ENCODE data around the gene RNF25. TPM values are rescaled to one million over a fixed set of nuclear protein-coding genes. Genes with fewer than 3 reads are reported as not detected.
"Not testable (repeated sequence)": the region's sequence is repeated elsewhere in the genome, so short reads cannot be mapped to it uniquely, and the experiment has no call there.

Gene RNF25
- total RNA-seq, 1 donor from 2014 or later: 25.5 TPM

- H3K9me3 ChIP-seq: no peaks in the 10 kb centered on the region
- no peak overlapping the region for H3K4me3 ChIP-seq
- TF ChIP-seq CTCF (IDR thresholded peaks at IDR 0.05) (no peak), POLR2A (IDR thresholded peaks at IDR 0.05) (no peak), POLR2AphosphoS5 (IDR thresholded peaks at IDR 0.05; ENCODE audit: insufficient read depth in 1 of 2, low read depth in 1 of 2) (no peak)
- no peak for DNase-seq (ENCODE audit: extremely low spot score in 2 of 2)
- no peaks in the 10 kb centered on the region for H3K27me3 ChIP-seq
- H3K27ac ChIP-seq: no peak overlapping the region
- H3K4me1 ChIP-seq: no peaks in the 10 kb centered on the region
- H3K36me3 ChIP-seq: peaks cover 0 to 25% of the 10 kb centered on the region in 2 donors
- intact Hi-C loops (cut with DNase I): no loop called here
These were observed 27.1 kb upstream of the RNF25 start for GRCh38 chr2:218698885-218699284.

DNA sequence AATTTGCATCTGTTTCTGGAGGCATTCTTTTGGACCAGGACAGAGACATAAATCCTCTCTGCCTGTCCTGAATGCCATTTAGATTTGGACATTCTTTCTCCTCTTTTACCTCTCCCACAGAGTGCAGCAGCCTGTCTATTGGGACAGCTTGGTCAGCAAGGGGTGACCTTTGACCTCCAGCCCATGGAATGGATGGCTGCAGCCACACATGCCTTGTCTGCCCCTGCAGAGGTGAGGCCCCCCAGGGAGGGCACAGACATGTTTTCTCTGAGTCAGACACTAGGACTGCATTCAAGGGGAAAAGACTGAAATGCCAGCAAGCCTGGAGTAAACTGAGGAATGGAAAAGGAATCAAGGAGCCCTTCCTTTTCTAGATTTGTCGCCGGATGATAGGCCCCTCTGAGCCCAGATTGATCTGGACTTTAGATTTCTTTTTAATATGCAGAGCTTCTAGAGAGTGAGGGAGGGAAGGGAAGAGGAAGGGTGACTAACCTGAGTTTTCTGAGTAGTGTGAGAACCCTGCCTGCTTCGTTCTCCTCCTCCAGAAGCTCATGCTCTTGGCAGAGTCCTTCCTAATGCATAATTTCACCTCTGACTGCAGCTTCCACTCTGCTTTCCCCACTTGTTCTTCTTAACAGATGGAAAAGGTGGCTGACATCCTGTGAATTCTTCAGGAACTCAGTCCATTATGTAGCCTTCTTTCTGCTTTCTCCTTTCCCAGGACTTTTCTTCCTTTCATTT lies 22.8 kb upstream of the RNF25 start:
- Histone ChIP-seq H3K4me3 (no peak overlapping the region), H3K4me1 (no peaks in the 10 kb centered on the region), H3K36me3 (peaks cover 0 to 41% of the 10 kb centered on the region in 2 donors), H3K27ac (no peak overlapping the region), H3K27me3 (no peaks in the 10 kb centered on the region), H3K9me3 (no peaks in the 10 kb centered on the region)
- no peak for DNase-seq (ENCODE audit: extremely low spot score in 2 of 2)
- intact Hi-C loops (cut with DNase I): no loop called here
- TF ChIP-seq POLR2A (IDR thresholded peaks at IDR 0.05) (no peak), POLR2AphosphoS5 (IDR thresholded peaks at IDR 0.05; ENCODE audit: insufficient read depth in 1 of 2, low read depth in 1 of 2) (no peak), CTCF (IDR thresholded peaks at IDR 0.05) (no peak)

DNA sequence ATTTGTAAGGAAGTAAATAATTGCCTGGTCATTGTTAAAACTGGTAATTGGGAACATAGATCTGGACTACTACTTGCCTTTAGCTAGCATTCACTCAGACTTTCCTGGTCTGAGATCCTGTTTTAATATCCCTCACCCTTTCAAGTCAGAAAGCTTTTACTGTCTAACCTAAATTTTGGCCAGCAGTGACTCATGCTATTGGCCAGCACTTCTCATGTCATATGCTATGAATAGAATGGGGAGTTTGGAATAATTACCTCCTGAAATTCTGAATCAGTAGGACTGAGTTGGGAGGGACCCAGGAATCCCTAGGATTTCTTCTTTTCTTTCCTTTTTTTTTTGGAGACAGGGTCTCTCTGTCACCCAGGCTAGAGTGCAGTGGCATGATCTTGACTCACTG lies 19.4 kb upstream of the RNF25 start:
- Histone ChIP-seq H3K36me3 (peaks cover 0 to 25% of the 10 kb centered on the region in 2 donors), H3K4me3 (no peak overlapping the region)

DNA sequence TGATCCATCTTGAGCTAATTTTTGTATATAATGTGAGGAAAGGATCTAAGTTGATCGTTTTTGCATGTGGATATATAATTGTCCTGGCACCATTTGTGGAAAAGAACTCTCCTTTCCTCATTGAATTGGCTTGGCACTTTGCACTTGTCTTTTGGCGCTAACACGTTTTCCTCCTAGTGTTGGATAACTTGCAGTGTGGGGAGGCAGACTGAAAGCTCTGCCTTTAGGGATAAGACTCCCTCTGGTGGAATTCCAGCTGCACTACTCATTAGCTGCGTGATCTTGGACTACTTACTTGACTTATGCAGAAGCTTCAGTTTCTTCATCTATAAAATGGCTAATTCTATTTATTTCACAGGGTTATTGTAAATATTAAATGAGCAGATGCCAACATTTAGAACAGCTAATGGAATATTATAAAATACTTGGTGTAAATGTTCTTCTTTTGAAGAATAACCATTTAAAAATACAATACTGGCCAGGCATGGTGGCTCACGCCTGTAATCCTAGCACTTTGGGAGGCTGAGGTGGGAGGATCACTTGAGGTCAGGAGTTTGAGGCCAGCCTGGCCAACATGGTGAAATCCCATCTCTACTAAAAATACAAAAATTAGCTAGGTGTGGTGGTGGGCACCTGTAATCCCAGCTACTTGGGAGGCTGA lies 15.7 kb upstream of the RNF25 start:
- H3K9me3 ChIP-seq; H3K27me3 ChIP-seq; H3K27ac ChIP-seq; intact Hi-C loops (cut with DNase I); H3K4me1 ChIP-seq; DNase-seq (ENCODE audit: extremely low spot score in 2 of 2); H3K4me3 ChIP-seq: not testable (repeated sequence)
- H3K36me3 ChIP-seq: peaks cover 0 to 18% of the 10 kb centered on the region in 2 donors
- TF ChIP-seq CTCF (IDR thresholded peaks at IDR 0.05) (peak; percentile 17 to 54 (median 50)), POLR2AphosphoS5 (IDR thresholded peaks at IDR 0.05; ENCODE audit: insufficient read depth in 1 of 2, low read depth in 1 of 2) (peak in 1 of 2 donors; percentile 41)

More for the DNA sequence above, 19.4 kb upstream of the RNF25 start:
- Histone ChIP-seq H3K4me1 (no peaks in the 10 kb centered on the region), H3K27ac (peak overlapping the region; percentile 30), H3K27me3 (no peaks in the 10 kb centered on the region), H3K9me3 (no peaks in the 10 kb centered on the region)
- no peak for DNase-seq (ENCODE audit: extremely low spot score in 2 of 2)
- intact Hi-C loops (cut with DNase I): no loop called here
- TF ChIP-seq CTCF (IDR thresholded peaks at IDR 0.05) (no peak), POLR2A (IDR thresholded peaks at IDR 0.05) (no peak), POLR2AphosphoS5 (IDR thresholded peaks at IDR 0.05; ENCODE audit: insufficient read depth in 1 of 2, low read depth in 1 of 2) (no peak)

- Histone ChIP-seq H3K4me1 (no peaks in the 10 kb centered on the region), H3K9me3 (no peaks in the 10 kb centered on the region), H3K36me3 (peaks cover 0 to 42% of the 10 kb centered on the region in 2 donors), H3K27me3 (no peaks in the 10 kb centered on the region), H3K4me3 (no peak overlapping the region), H3K27ac (no peak overlapping the region)
- no peak for DNase-seq (ENCODE audit: extremely low spot score in 2 of 2)
- TF ChIP-seq POLR2A (IDR thresholded peaks at IDR 0.05): no peak
- TF ChIP-seq POLR2AphosphoS5 (IDR thresholded peaks at IDR 0.05; ENCODE audit: insufficient read depth in 1 of 2, low read depth in 1 of 2): no peak
- TF ChIP-seq CTCF (IDR thresholded peaks at IDR 0.05): no peak
- intact Hi-C loops (cut with DNase I): no loop called here
These were observed 8.3 kb upstream of the RNF25 start for GRCh38 chr2:218680061-218680460.
